ENCODE results near the gene EHF.

- TF ChIP-seq POLR2A (IDR thresholded peaks at IDR 0.05; ENCODE audit: low read depth, low read length) (no peak), SPI1 (IDR thresholded peaks at IDR 0.05; ENCODE audit: low read depth, low read length) (no peak), TAF1 (IDR thresholded peaks at IDR 0.05; ENCODE audit: low read depth, low read length) (no peak), POLR2AphosphoS5 (IDR thresholded peaks at IDR 0.05; ENCODE audit: low read depth, low read length) (no peak), POU2F2 (IDR thresholded peaks at IDR 0.05; ENCODE audit: low read depth, low read length) (no peak)
Observed at GRCh38 chr11:34659096-34659733, 38.3 kb downstream of the EHF start.

Measured in GM12891 (cell line).